ENCODE measurements around the gene MICU1. TPM values are rescaled to one million over a fixed set of nuclear protein-coding genes. Genes with fewer than 3 reads are reported as not detected.

Gene MICU1
- total and polyA plus RNA-seq, 2 of the 13 experiments (the other 11 are each of a cell fraction or from before 2014, with no cell fraction given): 32.5 to 56.1 TPM

GRCh38 chr10:72319416-72320254 lies 306.2 kb downstream of the MICU1 start (continued):
- TF ChIP-seq TSC22D2 (CRISPR knock-in tag; IDR thresholded peaks at IDR 0.05; ENCODE audit: borderline replicate concordance): no peak
- TF ChIP-seq HNRNPUL1 (IDR thresholded peaks at IDR 0.05; ENCODE audit: low read depth, low read length): no peak
- no peak for TF ChIP-seq GPN1 (CRISPR knock-in tag; IDR thresholded peaks at IDR 0.05; ENCODE audit: borderline replicate concordance)
- TF ChIP-seq, protein P1, sequence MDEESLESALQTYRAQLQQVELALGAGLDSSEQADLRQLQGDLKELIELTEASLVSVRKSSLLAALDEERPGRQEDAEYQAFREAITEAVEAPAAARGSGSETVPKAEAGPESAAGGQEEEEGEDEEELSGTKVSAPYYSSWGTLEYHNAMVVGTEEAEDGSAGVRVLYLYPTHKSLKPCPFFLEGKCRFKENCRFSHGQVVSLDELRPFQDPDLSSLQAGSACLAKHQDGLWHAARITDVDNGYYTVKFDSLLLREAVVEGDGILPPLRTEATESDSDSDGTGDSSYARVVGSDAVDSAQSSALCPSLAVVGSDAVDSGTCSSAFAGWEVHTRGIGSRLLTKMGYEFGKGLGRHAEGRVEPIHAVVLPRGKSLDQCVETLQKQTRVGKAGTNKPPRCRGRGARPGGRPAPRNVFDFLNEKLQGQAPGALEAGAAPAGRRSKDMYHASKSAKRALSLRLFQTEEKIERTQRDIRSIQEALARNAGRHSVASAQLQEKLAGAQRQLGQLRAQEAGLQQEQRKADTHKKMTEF (CRISPR knock-in tag; IDR thresholded peaks at IDR 0.05): peak; percentile 79; the same call in 1 of the 2 replicates
- TF ChIP-seq NR1H2 (CRISPR knock-in tag; IDR thresholded peaks at IDR 0.05; ENCODE audit: borderline replicate concordance, low read depth): no peak
- no peak for TF ChIP-seq MAFK (conservative IDR thresholded peaks at IDR 0.05 in 1 of 2, IDR thresholded peaks at IDR 0.05 in 1 of 2; ENCODE audit: low read length in 2 of 2)
- peak; percentile 15; the same call in 1 of the 2 replicates for TF ChIP-seq GATAD1 (CRISPR knock-in tag; IDR thresholded peaks at IDR 0.05)
- TF ChIP-seq, protein P2, sequence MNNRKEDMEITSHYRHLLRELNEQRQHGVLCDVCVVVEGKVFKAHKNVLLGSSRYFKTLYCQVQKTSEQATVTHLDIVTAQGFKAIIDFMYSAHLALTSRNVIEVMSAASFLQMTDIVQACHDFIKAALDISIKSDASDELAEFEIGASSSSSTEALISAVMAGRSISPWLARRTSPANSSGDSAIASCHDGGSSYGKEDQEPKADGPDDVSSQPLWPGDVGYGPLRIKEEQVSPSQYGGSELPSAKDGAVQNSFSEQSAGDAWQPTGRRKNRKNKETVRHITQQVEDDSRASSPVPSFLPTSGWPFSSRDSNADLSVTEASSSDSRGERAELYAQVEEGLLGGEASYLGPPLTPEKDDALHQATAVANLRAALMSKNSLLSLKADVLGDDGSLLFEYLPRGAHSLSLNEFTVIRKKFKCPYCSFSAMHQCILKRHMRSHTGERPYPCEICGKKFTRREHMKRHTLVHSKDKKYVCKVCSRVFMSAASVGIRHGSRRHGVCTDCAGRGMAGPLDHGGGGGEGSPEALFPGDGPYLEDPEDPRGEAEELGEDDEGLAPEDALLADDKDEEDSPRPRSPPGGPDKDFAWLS (CRISPR knock-in tag; IDR thresholded peaks at IDR 0.05; ENCODE audit: borderline replicate concordance): 0 out of 2 replicates have a peak, but pooled peaks have one; percentile 44
- no peak for TF ChIP-seq ZNF747 (CRISPR knock-in tag; IDR thresholded peaks at IDR 0.05; ENCODE audit: borderline replicate concordance)
- no peak for TF ChIP-seq STAG1 (CRISPR knock-in tag; IDR thresholded peaks at IDR 0.05)
- TF ChIP-seq NFIB (CRISPR knock-in tag; IDR thresholded peaks at IDR 0.05; ENCODE audit: borderline replicate concordance): no peak
- 0 out of 2 replicates have a peak, but pooled peaks have one; percentile 60 for TF ChIP-seq ZNF724P (CRISPR knock-in tag; IDR thresholded peaks at IDR 0.05; ENCODE audit: borderline replicate concordance)
- peak; percentile 23; the same call in 1 of the 2 replicates for TF ChIP-seq ZBTB34 (CRISPR knock-in tag; IDR thresholded peaks at IDR 0.05)
- no peak for TF ChIP-seq NFE2L2 (IDR thresholded peaks at IDR 0.05; ENCODE audit: low read length)
- peak; percentile 72; the same call in 1 of the 2 replicates for TF ChIP-seq SIN3A (IDR thresholded peaks at IDR 0.05; ENCODE audit: borderline replicate concordance, low read depth, low read length)
- TF ChIP-seq SP5 (CRISPR knock-in tag; IDR thresholded peaks at IDR 0.05; ENCODE audit: borderline replicate concordance, low read depth): peak; percentile 96
- no peak; the same call in 1 of the 2 replicates for TF ChIP-seq PAF1 (CRISPR knock-in tag; IDR thresholded peaks at IDR 0.05)
- TF ChIP-seq RNF2 (conservative IDR thresholded peaks at IDR 0.05; ENCODE audit: low read depth): no peak
- no peak for TF ChIP-seq MLX (CRISPR knock-in tag; IDR thresholded peaks at IDR 0.05)
- TF ChIP-seq ZBTB7A (CRISPR knock-in tag; IDR thresholded peaks at IDR 0.05): peak; percentile 73; the same call in 1 of the 2 replicates
- no peak for TF ChIP-seq NCOA5 (CRISPR knock-in tag; IDR thresholded peaks at IDR 0.05)
- peak; percentile 55; the same call in 1 of the 2 replicates for TF ChIP-seq ZBTB25 (CRISPR knock-in tag; IDR thresholded peaks at IDR 0.05)
- no peak for TF ChIP-seq ZNF678 (CRISPR knock-in tag; IDR thresholded peaks at IDR 0.05)
- no peak for TF ChIP-seq ZNF367 (CRISPR knock-in tag; IDR thresholded peaks at IDR 0.05; ENCODE audit: borderline replicate concordance)

Measured in HepG2 (cell line).